Activated CD8-positive, alpha-beta T cell treated with anti-CD3 and anti-CD28 coated beads for 36 hours (primary cell): Measurements from ENCODE around the gene PPP2R1A. TPM values are rescaled to one million over a fixed set of nuclear protein-coding genes. Genes with fewer than 3 reads are reported as not detected.

Experiments used
- ATAC-seq: fragments of 200-7000 bp; cut with Tn5 transposase; one replicate; pipeline ENCODE4 v1.10.0; 2021; ENCODE audit warnings: mild to moderate bottlenecking, moderate library complexity
- CTCF ChIA-PET: fragments of 350-600 bp; sonication (Branson Sonifier 250); formaldehyde crosslinking; loops from one replicate; lab custom pipeline; 2021; ENCODE audit warnings: antibody characterized with exemption; lab: Charles Lee
- POLR2A ChIA-PET: fragments of 350-600 bp; sonication (Branson Sonifier 250); formaldehyde crosslinking; loops from one replicate; lab custom pipeline; 2021; ENCODE audit warnings: antibody characterized with exemption; lab: Charles Lee
- DNase-seq: peaks from one replicate; pipeline ENCODE4 v3.0.0-alpha.2; 2020
- H3K27ac Mint-ChIP-seq: one replicate; pipeline ENCODE4 v1.8.0; 2021; ENCODE audit warnings: mild to moderate bottlenecking, mixed read lengths
- H3K27me3 Mint-ChIP-seq: one replicate; pipeline ENCODE4 v1.8.0; 2021; ENCODE audit warnings: mixed read lengths
- H3K36me3 Mint-ChIP-seq: one replicate; pipeline ENCODE4 v1.8.0; 2021; ENCODE audit warnings: low read depth, mixed read lengths
- H3K4me1 Mint-ChIP-seq: one replicate; pipeline ENCODE4 v1.8.0; 2021; ENCODE audit warnings: low read depth, mixed read lengths
- H3K4me3 Mint-ChIP-seq: one replicate; pipeline ENCODE4 v1.8.0; 2021; ENCODE audit warnings: mild to moderate bottlenecking, moderate library complexity, mixed read lengths
- H3K9me3 Mint-ChIP-seq: one replicate; pipeline ENCODE4 v1.8.0; 2021; ENCODE audit warnings: mixed read lengths
- intact Hi-C: fragments of 100-400 bp; cut with micrococcal nuclease; formaldehyde crosslinking; loops from one replicate; pipeline ENCODE4 v1.10.0; 2022
- total RNA-seq, 2 experiments: library from RNA; stranded (reverse); gene quantifications; one replicate each; pipeline ENCODE4 v1.2.3, GENCODE V29; 2021
- TF ChIP-seq, protein P1 (sequence below): fragments of 200-600 bp; IDR thresholded peaks from one replicate; pipeline ENCODE4 v1.8.0; 2022; ENCODE audit warnings: antibody characterized with exemption, mild to moderate bottlenecking

The PPP2R1A gene
- total RNA-seq, 2 experiments from 2014 or later: 236 to 237 TPM

DNA sequence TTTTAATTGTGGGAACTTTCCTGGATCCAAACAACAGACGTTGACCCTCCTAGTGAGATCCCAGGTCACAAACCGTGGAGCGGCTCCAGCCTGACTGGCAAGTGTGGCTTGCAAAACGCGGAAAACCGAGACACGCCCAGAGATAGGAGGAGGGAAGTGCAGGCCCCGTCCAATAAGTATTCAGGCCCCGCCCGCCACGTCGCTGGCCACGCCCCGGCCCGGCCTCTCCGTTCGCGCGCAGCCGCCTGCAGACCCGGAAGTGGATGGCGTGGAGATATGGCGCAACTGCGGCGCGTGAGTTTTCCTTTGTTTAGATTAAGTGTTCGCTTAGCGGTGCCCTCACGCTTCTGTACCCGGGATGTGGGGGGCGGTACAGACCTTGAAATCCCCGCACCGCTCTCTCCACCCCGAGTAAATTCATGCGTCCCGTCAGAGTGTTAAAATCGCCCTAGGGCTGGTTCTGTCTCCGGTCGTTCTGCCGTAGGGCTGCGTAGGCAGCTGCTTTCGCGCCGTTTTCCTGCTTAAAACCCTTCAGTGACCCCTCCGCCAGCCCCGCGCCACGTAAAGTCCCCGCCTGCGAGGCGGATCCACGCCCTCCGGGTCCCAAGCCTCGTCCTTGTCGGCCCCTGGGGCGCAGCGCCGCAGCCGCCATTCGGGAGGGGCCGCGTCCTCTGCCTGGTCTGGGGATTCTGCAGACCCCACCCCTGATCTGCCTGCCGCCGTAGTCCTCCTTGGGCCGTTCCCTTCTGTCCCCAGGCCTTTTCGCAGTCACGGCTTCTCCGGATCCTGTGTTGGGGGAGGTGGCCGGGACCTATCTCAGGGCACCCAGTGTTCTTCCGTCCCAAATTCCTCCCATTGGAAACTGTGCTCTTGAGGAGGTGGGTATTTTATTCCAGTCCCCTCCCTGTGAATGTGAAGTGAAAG, 79.7 kb downstream of the PPP2R1A start, which contains the start of gene ZNF766:
Gene ZNF766 (plus strand): TSS at position 250 of the 924 bp plus-strand sequence. CDS start 27 bp downstream, at position 277.
- DNase-seq (peak; percentile 98), ATAC-seq (peak; percentile 99)
- TF ChIP-seq, protein P1, sequence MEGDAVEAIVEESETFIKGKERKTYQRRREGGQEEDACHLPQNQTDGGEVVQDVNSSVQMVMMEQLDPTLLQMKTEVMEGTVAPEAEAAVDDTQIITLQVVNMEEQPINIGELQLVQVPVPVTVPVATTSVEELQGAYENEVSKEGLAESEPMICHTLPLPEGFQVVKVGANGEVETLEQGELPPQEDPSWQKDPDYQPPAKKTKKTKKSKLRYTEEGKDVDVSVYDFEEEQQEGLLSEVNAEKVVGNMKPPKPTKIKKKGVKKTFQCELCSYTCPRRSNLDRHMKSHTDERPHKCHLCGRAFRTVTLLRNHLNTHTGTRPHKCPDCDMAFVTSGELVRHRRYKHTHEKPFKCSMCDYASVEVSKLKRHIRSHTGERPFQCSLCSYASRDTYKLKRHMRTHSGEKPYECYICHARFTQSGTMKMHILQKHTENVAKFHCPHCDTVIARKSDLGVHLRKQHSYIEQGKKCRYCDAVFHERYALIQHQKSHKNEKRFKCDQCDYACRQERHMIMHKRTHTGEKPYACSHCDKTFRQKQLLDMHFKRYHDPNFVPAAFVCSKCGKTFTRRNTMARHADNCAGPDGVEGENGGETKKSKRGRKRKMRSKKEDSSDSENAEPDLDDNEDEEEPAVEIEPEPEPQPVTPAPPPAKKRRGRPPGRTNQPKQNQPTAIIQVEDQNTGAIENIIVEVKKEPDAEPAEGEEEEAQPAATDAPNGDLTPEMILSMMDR: no peak
- Mint-ChIP-seq H3K27ac (peak within 1 kb of the TSS; percentile 96), H3K9me3 (peaks cover 20% of the 10 kb centered on the region), H3K4me3 (peak within 1 kb of the TSS; percentile 99), H3K4me1 (peaks cover 34% of the 10 kb centered on the region), H3K36me3 (peaks cover 43% of the 10 kb centered on the region), H3K27me3 (no peaks in the 10 kb centered on the region)
- intact Hi-C loops: no loop called here
- ChIA-PET CTCF (no interaction called here), POLR2A (interaction anchor here (0.8 kb wide), 1 partner anchor 9 kb away, joined by 3 read pairs; no protein-coding TSS in a partner anchor)

DNA sequence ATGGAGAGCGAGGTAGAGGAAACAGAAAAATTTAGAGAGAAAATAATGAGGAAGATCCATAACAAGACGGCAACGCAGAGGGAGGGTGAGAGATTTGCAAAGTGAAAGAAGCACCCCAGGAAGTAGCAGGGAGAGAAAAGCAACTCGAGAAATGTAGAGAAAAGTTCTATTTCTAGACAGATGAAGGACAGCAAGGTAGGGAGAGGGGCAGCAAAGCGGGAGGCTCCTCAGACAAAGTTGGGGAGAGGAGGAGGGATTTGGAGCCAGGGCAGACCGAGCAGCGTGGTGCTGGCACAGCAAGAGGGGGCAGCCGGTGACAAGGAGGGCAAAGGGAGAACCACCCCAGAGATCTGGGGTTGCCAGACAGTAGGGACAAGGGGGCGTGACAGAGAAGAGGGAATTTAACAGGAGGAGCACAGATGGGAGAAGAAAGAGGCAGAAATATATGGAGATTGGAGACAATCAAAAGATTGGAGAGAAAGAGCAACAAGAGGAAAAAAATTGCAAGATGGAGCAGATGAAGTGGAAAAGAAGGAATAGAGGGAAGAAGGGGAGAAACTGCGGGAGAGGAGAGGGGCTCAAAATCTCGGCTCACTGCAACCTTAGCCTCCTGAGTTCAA, 80.5 kb downstream of the PPP2R1A start:
- ChIA-PET CTCF (no interaction called here), POLR2A (no interaction called here)
- ATAC-seq (no peak), DNase-seq (peak; percentile 10)
- TF ChIP-seq, protein P1: no peak
- Mint-ChIP-seq H3K4me3 (peak overlapping the region; percentile 99), H3K27ac (peak overlapping the region; percentile 96), H3K27me3 (no peaks in the 10 kb centered on the region), H3K9me3 (peaks cover 20% of the 10 kb centered on the region), H3K36me3 (peaks cover 49% of the 10 kb centered on the region), H3K4me1 (peaks cover 40% of the 10 kb centered on the region)
- intact Hi-C loops: no loop called here

DNA sequence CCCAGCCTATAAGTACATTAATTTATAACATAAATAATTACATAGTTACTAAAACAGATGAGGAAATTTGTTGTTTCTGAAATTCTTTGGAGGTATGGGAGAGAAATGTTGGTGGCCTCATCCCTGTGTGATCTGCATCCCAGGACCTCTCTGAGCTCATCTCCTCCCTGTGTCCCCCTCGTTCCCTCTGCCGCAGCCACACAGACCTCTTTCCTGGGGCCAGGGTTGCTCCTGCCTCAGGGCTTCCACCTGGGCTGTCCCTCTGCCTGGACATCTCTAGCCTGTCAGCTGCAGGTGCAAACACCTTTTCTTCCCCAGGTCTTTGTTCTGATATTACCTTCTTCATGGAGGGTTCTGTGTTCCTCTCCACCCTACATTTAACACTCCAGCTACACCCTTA, 83.4 kb downstream of the PPP2R1A start:
- peaks cover 57% of the 10 kb centered on the region for H3K4me1 Mint-ChIP-seq
- no peaks in the 10 kb centered on the region for H3K27me3 Mint-ChIP-seq
- peaks cover 76% of the 10 kb centered on the region for H3K36me3 Mint-ChIP-seq
- CTCF ChIA-PET: interaction anchor here (1.3 kb wide), 1 partner anchor 36 kb away, joined by 4 read pairs; no protein-coding TSS in a partner anchor
- H3K4me3 Mint-ChIP-seq: no peak overlapping the region
- peak overlapping the region; percentile 0 for H3K27ac Mint-ChIP-seq
- TF ChIP-seq, protein P1: no peak
- POLR2A ChIA-PET: no interaction called here
- H3K9me3 Mint-ChIP-seq: peaks cover 31% of the 10 kb centered on the region
- no peak for DNase-seq
- ATAC-seq: no peak
- intact Hi-C loops: no loop called here

DNA sequence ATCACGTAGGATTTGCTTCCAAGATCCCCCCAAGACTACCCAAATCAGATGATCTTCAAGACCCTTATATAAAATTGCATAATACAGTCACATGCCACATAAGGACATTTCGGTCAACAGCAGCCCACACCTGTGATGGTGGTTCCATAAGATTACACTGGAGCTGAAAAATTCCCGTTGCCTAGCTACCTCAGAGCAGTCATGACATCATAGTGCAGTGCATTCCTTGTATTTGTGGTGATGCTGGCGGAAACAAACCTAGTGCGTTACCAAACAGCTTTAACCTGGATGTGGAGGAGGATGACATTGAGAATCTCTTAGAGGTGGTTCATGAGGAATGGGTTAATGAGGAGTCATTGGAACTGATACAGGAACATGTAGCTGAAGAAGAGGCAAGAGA, 84.3 kb downstream of the PPP2R1A start:
- Mint-ChIP-seq H3K4me3 (no peak overlapping the region), H3K9me3 (peaks cover 36% of the 10 kb centered on the region), H3K27ac (no peak overlapping the region), H3K4me1 (peaks cover 61% of the 10 kb centered on the region), H3K27me3 (no peaks in the 10 kb centered on the region), H3K36me3 (peaks cover 85% of the 10 kb centered on the region)
- intact Hi-C loops: no loop called here
- TF ChIP-seq, protein P1: no peak
- no peak for ATAC-seq
- DNase-seq: no peak
- ChIA-PET CTCF (interaction anchor here (1.3 to 1.6 kb wide), 2 partner anchors 9 to 37 kb away, joined by 3 to 4 read pairs; no protein-coding TSS in a partner anchor), POLR2A (no interaction called here)
